Pancreas (tissue), 10 donors: ENCODE results near the gene RECQL5. TPM values are rescaled to one million over a fixed set of nuclear protein-coding genes. Genes with fewer than 3 reads are reported as not detected.

ENCODE experiments used
- ATAC-seq, 4 donors: fragments of 200-7000 bp; cut with Tn5 transposase; one replicate each; pipeline versions ENCODE4 v1.8.0 to v1.9.1; 2020; ENCODE audit warnings: mild to moderate bottlenecking in 4 of 4, moderate library complexity in 4 of 4
- DNase-seq, 6 donors: peaks; one replicate each; pipeline ENCODE4 v3.0.0-alpha.2; 2020
- FAIRE-seq: peaks from 2 replicates; lab custom pipeline; 2012; peaks lifted over from hg19 to GRCh38; lab: Jason Lieb, UNC
- H3K27ac ChIP-seq, 4 donors: fragments of 200-600 bp; sonication (generic); 1 replicate in 3 of 4; 2 replicates in 1 of 4; pipeline versions ENCODE4 v1.5.0 to v1.8.0; 2020
- H3K27me3 ChIP-seq, 4 donors: fragments of 200-600 bp; one replicate each; pipeline ENCODE4 v1.8.0; 2021
- H3K36me3 ChIP-seq, 3 donors: fragments of 200-600 bp; sonication (generic) in 1 of 3; one replicate each; pipeline versions ENCODE4 v1.5.0 to v1.8.0; 2020 to 2021
- H3K4me1 ChIP-seq, 3 donors: fragments of 200-600 bp; one replicate each; pipeline ENCODE4 v1.8.0; 2021
- H3K4me3 ChIP-seq, 4 donors: fragments of 200-600 bp; sonication (generic) in 2 of 4; one replicate each; pipeline versions ENCODE4 v1.5.0 to v1.8.0; 2020 to 2021
- H3K9me3 ChIP-seq, 4 donors: fragments of 200-600 bp; one replicate each; pipeline ENCODE4 v1.8.0; 2021
- CTCF ChIP-seq, 4 donors: fragments of 200-600 bp; sonication (generic) in 3 of 4; IDR thresholded peaks; one replicate each; pipeline versions ENCODE4 v1.5.0 to v1.8.0; 2021; ENCODE audit warnings: antibody characterized with exemption in 4 of 4
- WGBS, 2 donors: extraction: QIAGEN DNeasy Blood & Tissue Kit; methylation state at CpG; one replicate each; pipeline ENCODE4 v1.1.7; 2013; 5-methylcytosine and 5-hydroxymethylcytosine counted together
- intact Hi-C, 3 donors: fragments of 100-400 bp; cut with DNase I; formaldehyde crosslinking; loops; one replicate each; pipeline versions ENCODE4 v1.11.1 to v1.14.2; 2022
- polyA plus RNA-seq, 2 donors: library from polyadenylated mRNA; stranded (reverse); fragments of 200-250 nt; gene quantifications; one replicate each; pipeline ENCODE4 v1.2.3, GENCODE V29; 2013
- total RNA-seq, 6 donors: library from RNA; stranded (reverse); fragmentation: NEBNext Ultra II Directional in 4 of 6; extraction: Animal tissue kit (Norgen Biotek cat#: 25700) in 4 of 6; gene quantifications; one replicate each; pipeline versions ENCODE4 v1.2.1 to v1.2.4, GENCODE V29; 2021 to 2023
- donor health status: healthy with polysubstance abuse.
- donor health status: DM: no; HTN: no; CAD: no; lungs with moderate emphysema.
- donor health status: DM: no; HTN: no; CAD: no.
- donor health status: control.
- donor health status: control.
- donor health status: Bipolar disorder and iron deficiency.
- donor health status: DM: yes; HTN: yes; CAD: no.
- donor health status: DM: no; HTN: no; CAD: no.
- donor health status: DM: no; HTN: no; CAD: no.
- donor health status: DM: yes; HTN: yes; CAD: no.

RECQL5 gene
- total RNA-seq (10 to 100 TPM in 4 of 6 donors, 1 to 10 TPM in 2; 8.7 to 29.4 (median 12.8) TPM), polyA plus RNA-seq (10 to 100 TPM; 54.3 to 65.2 TPM)

GRCh38 chr17:75666959-75667790 lies at the start of gene RECQL5, which contains the start of gene SAP30BP:
Gene RECQL5, minus strand, starts transcription at chr17:75667154. Its CDS starts 597 bp downstream, at chr17:75666557.
Gene SAP30BP, plus strand, starts transcription at chr17:75667338. Its CDS starts 35 bp downstream, at chr17:75667373.
- FAIRE-seq, result peak; percentile 41
- DNase-seq, result peak; percentile 97 to 99 (median 98)
- no peak for TF ChIP-seq CTCF (IDR thresholded peaks at IDR 0.05)
- Histone ChIP-seq H3K4me3 (peak within 1 kb of the TSS; percentile 51 to 92 (median 82)), H3K9me3 (no peaks in the 10 kb centered on the region), H3K27ac (peak within 1 kb of the TSS; percentile 63 to 81 (median 72)), H3K27me3 (no peaks in the 10 kb centered on the region), H3K4me1 (peaks cover 0 to 20% (median 14%) of the 10 kb centered on the region in 3 donors), H3K36me3 (peaks cover 3 to 23% (median 6%) of the 10 kb centered on the region in 3 donors)
- whole genome bisulfite sequencing, 2 donors, result 0 to 1% methylated on average over 55 of the region's 55 CpGs
- ATAC-seq, result peak; percentile 100
- intact Hi-C loops, result no loop called here

GRCh38 chr17:75712446-75712845 lies 45.5 kb upstream of the RECQL5 start:
- no peak for DNase-seq
- WGBS, 2 donors, result 54 to 70% methylated on average over 2 of the region's 2 CpGs
- Histone ChIP-seq H3K27ac (no peak overlapping the region), H3K4me1 (no peaks in the 10 kb centered on the region), H3K27me3 (no peaks in the 10 kb centered on the region), H3K36me3 (peaks cover 0 to 10% (median 0%) of the 10 kb centered on the region in 3 donors), H3K4me3 (no peak overlapping the region), H3K9me3 (no peaks in the 10 kb centered on the region)
- no peak for ATAC-seq
- intact Hi-C loops, result no loop called here
- no peak for TF ChIP-seq CTCF (IDR thresholded peaks at IDR 0.05)
- FAIRE-seq, result no peak

GRCh38 chr17:75707079-75707571 lies 40.2 kb upstream of the RECQL5 start:
- FAIRE-seq (no peak), ATAC-seq (peak in 3 of 4 donors; percentile 19 to 54 (median 22)), DNase-seq (no peak)
- Histone ChIP-seq H3K4me3 (no peak overlapping the region), H3K27me3 (no peaks in the 10 kb centered on the region), H3K4me1 (no peaks in the 10 kb centered on the region), H3K27ac (no peak overlapping the region), H3K9me3 (no peaks in the 10 kb centered on the region), H3K36me3 (peaks cover 4 to 57% (median 36%) of the 10 kb centered on the region in 3 donors)
- intact Hi-C loops, result no loop called here
- no peak for TF ChIP-seq CTCF (IDR thresholded peaks at IDR 0.05)
- 88 to 91% methylated on average over 12 of the region's 12 CpGs for WGBS, 2 donors

- Histone ChIP-seq H3K27me3 (no peaks in the 10 kb centered on the region), H3K4me3 (no peak overlapping the region), H3K36me3 (peaks cover 4 to 63% (median 39%) of the 10 kb centered on the region in 3 donors), H3K9me3 (no peaks in the 10 kb centered on the region), H3K4me1 (no peaks in the 10 kb centered on the region), H3K27ac (no peak overlapping the region)
- WGBS, 2 donors, result 92 to 94% methylated on average over 20 of the region's 20 CpGs
- DNase-seq (no peak), FAIRE-seq (no peak), ATAC-seq (no peak)
- intact Hi-C loops, result no loop called here
- no peak for TF ChIP-seq CTCF (IDR thresholded peaks at IDR 0.05)
Observed at GRCh38 chr17:75706042-75706728, 39.2 kb upstream of the RECQL5 start.
